HG03159 (cell line): ENCODE data around the gene MYO7A.

Source experiments
- ATAC-seq: cut with Tn5 transposase; IDR thresholded peaks from one replicate; pipeline ENCODE4 v1.9.1; 2021; ENCODE audit warnings: mild to moderate bottlenecking, moderate library complexity; ENCODE audit not compliant: unreplicated experiment

The MYO7A gene

DNA sequence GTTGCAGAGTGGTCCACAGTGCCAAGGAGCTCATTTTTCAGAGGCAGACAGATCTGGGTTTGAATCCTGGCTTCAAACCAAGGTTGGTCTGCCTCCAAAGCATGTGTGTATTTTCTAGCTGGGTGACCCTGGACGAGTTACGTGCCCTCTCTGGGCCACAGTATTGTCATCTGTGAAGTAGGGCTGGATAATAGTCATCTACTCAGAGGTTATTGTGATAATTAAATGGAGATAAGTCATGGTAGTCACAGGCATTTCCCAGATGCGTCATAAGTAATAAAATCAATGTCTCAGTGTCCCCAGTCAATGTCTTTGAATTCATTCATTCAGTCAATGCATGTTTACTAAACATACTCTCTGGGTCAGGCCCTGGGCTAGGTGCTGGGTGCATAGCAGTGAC, 16.8 kb upstream of the MYO7A start:
- ATAC-seq, result no peak

DNA sequence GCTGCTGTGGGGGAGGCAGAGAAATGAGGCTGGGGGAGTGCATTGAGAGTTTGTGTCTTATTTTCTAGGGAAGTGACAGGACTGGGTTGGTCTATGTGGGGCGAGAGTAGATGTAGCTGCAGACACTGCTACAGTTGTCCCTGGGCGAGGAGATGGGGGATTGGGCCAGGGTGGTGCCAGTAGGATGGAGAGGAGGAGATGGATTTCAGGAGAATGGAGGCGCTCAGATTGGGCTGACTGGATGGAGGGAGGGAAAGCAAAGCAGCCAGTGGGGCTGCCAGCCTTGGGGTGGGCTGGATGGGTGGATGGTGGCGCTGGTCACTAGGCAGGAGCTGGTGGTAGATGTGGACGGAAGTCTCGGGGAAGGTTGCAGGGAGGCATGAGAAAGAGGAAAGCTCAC, 16.1 kb upstream of the MYO7A start:
- ATAC-seq, result no peak

DNA sequence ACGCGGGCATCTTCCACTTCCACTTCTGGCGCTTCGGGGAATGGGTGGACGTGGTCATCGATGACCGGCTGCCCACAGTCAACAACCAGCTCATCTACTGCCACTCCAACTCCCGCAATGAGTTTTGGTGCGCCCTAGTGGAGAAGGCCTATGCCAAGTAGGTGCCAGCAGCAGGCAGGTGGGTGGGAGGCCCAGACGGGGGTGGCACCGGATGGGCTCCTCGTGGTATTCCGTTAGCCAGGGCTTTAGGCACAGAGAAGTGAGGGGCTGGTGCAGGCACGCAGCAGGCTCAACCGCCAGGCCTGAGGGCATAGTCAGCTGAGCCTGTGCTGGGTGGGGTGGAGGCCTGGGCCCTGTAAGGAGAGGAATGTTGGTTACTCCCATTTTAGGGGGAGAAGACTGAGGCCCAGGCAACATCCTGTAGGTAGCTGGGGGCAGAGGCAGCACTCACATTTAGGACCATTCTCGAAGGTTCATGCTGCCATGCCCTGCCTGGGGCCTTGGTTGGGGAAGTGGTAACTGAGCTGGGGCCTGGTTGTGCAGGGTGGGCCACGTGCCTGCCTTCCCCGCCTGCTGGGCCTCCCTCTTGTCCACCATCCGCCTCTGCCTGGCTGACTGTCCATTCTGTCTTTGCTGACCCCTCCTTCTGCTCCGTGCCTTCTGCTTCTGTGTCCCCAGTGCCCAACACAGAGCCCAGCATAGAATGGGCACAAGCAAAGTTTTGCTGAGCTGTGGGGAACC, 15.2 kb upstream of the MYO7A start:
- no peak for ATAC-seq

DNA sequence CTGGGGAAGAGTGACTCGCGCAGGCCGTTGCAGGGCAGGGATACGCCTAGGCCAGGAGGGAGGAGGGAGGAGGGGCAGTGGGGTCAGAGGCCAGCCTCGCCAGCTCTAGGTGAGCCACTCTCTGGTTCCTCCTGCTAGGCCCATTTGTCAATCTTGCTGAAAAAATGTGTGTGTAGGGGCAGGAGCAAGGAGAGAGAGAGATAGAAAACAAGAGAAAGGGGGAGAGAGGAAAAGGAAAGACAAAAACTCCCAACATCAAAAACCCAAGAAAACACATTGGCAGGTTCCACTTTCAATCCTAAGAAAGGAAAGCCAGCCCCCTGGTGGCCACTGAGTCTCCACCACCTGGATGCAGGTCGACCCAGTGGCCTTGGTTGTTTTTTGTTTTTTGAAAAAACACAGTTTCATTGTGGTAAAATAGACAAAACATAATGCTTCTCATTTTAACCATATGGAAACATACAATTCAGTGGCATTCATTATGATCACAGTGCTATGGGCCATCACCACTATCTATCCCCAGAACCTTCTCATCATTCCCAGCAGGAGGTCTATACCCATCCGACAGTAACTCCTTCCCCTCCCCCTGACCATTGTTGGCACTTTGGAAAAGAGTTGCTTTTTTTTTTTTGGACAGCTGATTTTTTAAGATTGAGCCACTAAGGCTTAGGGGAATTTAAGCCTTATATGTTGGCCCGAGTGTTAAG, 14.5 kb upstream of the MYO7A start:
- ATAC-seq, result no peak

DNA sequence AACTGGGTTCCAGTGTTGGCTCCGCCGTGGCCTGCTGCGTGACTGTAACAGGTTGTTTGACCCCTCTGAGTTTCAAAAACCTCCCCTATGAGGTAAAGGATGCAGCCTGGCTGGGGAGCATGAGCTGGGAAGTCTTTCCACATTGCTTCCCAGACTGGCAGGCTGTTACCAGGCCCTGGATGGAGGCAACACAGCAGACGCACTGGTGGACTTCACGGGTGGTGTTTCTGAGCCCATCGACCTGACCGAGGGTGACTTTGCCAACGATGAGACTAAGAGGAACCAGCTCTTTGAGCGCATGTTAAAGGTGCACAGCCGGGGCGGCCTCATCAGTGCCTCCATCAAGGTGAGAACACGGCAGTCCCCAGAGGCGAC, 14.0 kb upstream of the MYO7A start:
- ATAC-seq, result no peak

DNA sequence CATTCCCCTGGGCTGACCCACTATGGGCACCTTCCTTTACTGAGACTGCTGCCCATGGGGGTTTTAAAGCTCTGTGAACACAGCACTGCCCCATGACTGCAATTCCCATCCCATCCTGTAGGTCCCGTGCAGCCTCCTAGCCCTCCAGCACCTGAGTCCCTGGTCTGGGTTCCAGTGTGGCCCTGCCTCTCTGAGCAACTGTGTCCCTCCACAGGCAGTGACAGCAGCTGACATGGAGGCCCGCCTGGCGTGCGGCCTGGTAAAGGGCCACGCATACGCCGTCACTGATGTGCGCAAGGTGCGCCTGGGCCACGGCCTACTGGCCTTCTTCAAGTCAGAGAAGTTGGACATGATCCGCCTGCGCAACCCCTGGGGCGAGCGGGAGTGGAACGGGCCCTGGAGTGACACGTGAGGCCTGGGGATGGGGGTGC, 12.8 kb upstream of the MYO7A start:
- ATAC-seq, result no peak

DNA sequence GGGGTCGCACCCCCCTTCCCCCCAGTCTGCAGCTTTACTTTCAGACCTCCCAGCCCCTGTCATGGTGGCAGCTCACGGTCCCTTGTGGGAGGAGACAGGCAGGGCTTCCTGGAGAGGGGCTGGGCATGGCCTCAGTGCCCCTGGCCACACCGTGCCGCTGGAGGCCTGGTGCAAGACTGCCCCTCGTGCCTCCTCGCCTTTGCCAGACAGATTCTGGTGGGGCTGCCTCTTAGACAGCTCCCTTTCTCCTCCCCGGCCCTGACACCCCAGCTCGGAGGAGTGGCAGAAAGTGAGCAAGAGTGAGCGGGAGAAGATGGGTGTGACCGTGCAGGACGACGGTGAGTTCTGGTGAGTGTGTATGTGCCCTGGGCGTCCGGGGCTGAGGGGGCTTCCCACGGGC, 12.1 kb upstream of the MYO7A start:
- ATAC-seq, result no peak

DNA sequence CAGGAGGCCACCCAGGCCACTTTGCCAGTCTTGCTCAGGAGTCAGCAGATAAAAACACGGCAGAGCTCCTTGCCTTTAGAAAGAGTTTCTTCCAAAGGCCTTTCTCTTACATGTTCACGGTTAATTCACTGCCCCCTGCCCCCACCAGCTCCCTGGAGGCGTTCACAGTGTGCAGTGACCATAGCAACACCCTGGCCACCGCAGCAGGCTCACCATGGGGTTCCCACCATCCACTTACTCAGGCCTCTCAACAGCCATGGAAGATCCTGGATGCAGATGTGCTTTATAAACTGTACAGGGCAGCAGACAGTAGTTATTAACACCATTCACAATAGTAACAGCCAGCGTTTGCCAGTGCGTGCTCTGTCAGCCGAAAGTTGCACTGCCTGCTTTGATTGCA, 10.6 kb upstream of the MYO7A start:
- ATAC-seq, result no peak

DNA sequence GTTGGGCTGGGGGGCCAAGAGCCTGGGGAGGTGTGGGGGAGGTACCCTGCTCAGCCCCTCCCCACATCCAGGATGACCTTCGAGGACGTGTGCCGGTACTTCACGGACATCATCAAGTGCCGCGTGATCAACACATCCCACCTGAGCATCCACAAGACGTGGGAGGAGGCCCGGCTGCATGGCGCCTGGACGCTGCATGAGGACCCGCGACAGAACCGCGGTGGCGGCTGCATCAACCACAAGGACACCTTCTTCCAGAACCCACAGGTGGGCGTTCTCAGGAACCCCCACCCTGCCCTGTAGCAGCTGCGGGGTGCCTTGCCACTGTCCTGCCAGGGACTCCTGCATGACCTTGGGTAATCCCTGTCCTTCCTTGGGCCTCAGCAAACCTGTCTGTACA, 10.0 kb upstream of the MYO7A start:
- no peak for ATAC-seq

DNA sequence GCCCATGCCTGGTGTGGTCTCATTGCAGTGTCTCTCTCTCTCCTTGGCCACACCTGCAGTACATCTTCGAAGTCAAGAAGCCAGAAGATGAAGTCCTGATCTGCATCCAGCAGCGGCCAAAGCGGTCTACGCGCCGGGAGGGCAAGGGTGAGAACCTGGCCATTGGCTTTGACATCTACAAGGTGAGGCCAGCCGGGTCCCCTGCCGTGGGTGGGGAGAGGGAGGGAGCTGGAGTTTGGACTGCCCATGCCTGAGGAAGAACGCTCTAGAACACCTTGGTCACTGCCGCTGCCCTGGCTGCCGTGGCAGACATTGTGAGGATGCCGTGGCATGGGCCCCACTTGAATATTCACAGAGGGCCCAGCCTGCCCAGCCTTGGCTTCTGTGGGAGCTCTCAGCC, 9.1 kb upstream of the MYO7A start:
- ATAC-seq, result no peak

DNA sequence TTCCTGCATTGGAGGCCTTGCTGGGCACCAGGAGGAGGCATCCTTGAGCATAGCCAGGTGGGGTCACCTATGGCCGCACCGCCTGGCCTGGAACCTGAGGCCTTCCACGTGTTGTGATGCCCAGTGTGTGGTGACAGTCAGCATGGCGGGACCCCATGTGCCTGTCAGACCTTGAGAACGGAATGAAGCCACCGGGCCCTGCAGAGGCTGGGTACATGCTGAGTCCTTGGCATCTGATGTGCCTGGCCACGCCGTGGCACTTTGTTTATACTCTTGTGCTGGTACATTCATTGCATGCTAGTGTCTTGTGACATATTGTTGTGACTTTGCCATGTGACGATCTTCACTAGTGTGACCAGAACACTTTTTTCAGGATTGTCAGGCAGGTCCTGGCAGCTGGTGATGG, 8.5 kb upstream of the MYO7A start:
- no peak for ATAC-seq

DNA sequence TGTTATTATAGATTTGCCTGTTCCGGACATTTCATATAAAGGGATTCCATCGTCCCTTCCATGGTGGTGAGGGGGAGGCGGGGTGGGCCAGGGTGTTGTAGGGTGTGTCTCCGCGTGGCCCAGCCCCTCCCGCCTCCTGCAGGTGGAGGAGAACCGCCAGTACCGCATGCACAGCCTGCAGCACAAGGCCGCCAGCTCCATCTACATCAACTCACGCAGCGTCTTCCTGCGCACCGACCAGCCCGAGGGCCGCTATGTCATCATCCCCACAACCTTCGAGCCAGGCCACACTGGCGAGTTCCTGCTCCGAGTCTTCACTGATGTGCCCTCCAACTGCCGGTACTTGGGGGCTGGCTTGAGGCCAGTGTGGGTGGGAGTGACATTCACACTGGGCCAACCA, 7.5 kb upstream of the MYO7A start:
- ATAC-seq, result no peak

DNA sequence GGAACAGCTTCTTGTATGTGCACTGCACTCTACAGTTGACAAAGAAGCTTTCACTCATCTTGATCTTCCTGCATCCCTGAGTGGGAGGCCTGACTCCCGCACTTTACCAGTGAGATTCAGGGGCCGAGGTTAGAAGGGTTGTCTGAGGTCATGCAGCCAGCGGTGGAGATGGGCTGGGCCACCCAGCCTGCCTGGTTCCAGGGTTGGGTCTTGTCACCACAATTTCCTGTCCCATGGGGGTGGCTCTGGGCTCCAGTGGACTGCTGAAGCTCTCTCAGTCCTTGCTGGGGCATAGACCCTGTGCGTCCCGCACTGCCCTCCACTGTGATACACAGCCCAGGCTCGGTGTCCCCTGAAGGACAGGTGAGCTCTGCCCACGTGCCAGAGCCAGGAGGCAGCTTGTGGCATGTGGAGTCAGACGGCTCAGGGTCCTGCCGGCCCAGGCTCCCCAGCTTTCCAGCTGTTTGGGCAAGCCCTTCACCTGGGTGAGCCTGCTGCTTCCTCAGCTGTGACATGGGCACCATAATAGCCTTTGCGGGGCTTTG, 6.9 kb upstream of the MYO7A start:
- ATAC-seq, result no peak

DNA sequence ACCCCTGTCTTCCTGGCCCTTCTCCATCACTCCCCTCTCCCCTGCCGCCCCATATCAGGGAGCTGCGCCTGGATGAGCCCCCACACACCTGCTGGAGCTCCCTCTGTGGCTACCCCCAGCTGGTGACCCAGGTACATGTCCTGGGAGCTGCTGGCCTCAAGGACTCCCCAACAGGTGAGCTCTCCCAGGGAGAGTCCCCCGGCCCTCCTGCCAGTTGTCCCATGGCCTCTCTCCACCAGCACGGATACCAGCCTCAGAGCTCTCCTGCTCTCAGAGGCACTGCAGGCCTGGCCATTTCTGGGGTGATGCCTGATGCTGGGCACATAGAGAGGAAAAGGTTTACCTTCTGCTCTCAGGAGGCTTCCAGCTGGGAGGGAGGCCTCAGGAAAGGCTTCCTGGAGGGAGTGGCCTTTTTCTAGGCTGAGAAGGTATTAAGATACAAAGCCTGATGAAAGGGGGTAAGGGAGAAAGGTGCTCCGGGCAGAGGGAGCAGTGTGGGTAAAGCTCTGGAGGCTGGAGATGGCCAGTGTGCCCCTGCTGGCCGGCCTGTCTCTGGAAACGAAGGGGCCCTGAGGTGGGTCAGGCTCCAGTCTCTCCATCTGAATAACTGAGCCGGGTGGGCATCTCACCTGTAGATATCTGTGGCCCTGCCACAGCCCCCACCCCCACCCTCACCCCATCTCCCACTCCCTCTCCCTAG, 6.0 kb upstream of the MYO7A start:
- ATAC-seq, result no peak

DNA sequence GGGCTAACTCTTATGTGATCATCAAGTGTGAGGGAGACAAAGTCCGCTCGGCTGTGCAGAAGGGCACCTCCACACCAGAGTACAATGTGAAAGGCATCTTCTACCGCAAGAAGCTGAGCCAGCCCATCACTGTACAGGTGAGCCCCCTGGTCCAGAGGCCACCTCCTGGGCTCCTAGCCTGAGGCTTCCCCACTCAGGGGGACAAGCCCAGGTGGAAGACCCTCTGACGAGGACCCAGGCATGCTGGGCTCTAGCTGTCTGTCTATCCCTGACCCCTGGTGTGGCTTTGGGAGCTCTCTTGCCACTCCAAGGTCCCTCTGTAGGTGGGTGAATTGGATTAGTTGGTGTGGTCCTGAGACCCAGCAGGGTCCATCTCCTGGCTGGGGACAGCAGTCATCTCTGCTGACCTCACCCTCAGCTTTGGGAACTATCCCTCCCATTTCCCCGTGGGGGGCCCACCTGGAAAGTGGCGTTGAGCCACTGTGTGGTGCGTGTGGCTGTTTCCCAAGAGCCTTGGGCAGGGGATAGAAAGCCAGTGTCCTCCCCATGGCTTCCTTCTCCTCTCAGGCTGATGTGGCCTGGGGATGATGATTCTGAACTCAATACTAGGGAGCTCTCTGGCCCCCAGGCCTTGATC, 5.4 kb upstream of the MYO7A start:
- ATAC-seq, result no peak

DNA sequence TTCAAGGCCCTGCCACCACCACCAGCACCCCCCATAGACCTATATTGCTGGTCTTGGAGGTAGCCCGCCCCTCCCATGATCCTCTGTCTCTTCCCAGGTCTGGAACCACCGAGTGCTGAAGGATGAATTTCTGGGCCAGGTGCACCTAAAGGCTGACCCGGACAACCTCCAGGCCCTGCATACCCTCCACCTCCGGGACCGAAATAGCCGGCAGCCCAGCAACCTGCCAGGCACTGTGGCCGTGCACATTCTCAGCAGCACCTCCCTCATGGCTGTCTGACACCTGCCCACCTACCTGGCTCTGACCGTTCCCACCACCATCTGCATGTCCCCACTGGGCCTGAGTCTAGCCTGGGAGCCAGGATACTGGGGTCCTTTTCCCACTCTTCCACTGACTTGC, 4.5 kb upstream of the MYO7A start:
- ATAC-seq, result no peak

DNA sequence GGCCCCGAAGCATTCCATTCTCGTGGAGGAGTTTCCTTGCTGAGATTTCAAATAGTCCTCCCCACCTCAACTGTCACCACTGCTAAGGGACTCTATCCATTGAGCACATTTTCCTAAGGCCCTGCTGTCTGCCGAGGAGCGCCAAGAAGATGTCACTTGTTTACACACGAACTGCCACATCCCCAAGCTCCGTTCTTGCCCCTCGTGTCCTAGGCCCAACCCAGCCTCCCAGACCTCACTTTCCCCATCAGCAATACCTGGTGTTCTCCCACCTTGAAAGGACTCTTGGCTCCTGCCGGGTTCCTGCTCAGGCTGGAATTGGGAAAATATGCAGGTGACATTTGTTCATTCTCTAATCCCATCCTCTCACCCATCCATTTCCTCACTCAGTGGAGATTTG, 4.0 kb upstream of the MYO7A start:
- no peak for ATAC-seq

DNA sequence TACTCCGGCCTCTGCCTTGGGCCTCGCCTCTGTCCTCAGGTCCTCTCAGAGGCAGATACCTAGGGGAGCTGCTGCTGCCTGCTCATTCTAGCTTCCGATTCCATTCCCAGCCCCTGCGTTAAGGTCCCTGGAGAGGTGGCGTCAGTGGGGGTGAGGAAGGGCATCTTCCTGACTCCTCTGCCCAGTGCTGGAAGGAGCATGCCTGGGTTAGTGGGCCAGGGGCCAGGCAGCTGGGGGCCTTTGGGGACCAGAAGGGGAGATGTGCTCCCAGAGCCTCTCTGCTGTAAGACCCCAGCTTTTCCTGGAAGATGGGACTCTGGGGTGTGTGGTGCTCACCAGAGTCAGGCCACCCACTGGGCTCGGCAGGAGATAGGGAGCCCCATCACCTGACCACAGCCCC, 3.6 kb upstream of the MYO7A start:
- no peak for ATAC-seq

DNA sequence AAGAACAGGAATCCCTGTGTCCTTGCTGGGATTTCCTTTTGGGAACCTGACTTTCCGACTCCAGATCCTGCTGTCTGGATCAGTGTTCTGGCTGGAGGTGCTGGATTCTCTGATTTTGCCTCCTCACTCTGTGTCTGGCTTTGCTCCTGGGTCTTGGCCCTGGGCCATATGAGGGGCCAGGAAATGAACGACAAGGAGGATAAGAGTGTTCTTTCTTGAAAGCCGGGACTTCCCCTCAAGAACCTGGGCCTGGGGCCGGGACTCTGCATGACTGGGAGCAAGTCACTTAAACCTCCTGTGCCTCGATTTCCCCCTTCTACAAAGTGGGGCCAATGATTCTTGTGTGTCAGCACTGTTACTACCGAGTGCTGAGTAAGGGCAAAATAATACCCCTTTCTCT, 2.9 kb upstream of the MYO7A start:
- no peak for ATAC-seq

DNA sequence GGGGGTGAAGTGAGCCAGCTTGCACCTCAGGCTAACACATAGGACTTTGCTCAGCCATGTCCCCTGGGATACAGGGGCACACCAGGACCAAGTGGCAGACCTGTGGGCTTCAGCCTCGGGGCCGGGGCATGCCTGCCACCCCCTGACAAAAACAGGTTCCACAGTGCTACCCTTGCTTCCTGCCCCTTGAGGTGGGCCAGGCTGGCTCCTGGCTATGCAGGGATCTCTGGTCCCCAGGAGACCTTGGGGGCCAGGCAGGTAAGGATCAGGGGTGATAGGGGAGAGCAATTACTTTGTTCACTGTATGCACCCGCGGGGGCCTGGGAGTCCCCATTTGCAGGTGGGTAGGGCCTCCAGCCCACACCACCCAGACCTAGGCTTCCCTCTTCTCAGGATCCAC, 2.4 kb upstream of the MYO7A start:
- no peak for ATAC-seq

DNA sequence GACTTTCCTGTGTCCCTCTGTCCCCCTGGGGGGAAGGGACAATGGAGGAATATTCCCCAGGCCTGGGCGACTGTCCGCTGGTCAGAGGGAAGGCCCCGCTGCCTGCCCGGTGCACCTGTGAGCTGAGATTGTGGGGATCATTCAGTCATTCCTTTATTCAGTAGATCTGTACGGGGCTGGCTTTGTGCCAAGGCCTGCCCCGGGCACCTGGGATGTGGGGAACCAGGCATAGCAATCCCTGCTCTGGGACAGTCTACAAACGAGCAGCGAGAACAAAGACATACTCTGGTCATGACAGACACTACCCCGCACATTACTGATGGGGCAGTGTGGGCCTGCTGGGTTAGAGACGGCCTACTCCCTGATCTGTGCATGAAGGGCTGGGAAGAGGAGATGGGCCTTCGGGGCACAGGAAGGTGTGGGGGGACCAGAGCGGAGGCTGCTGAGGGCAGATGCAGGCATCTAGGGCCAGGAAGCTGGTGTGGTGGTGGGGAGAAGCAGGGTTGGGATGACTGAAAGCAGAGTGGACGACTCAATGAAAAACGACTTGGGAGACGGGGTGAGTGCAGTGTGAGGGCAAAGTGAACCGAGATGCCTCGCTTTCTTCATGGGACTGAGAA, 1.8 kb upstream of the MYO7A start:
- ATAC-seq, result no peak
